Suprapubic skin (tissue), 4 donors: ENCODE data around the gene GPSM1. TPM values are rescaled to one million over a fixed set of nuclear protein-coding genes. Genes with fewer than 3 reads are reported as not detected.
A peak's percentile ranks its signal among the peaks of the same experiment; 100 is the strongest.

Source experiments
- DNase-seq, 2 donors: peaks; one replicate each; pipeline ENCODE4 v3.0.0-alpha.2; 2019; ENCODE audit warnings: low spot score in 2 of 2
- H3K27ac ChIP-seq: fragments of 200-600 bp; sonication (generic); one replicate; pipeline ENCODE4 v1.5.1; 2019
- H3K27me3 ChIP-seq: fragments of 200-600 bp; sonication (generic); one replicate; pipeline ENCODE4 v1.5.1; 2019
- H3K36me3 ChIP-seq: fragments of 200-600 bp; sonication (generic); one replicate; pipeline ENCODE4 v1.5.1; 2019
- H3K4me1 ChIP-seq: fragments of 200-600 bp; sonication (generic); one replicate; pipeline ENCODE4 v1.5.1; 2019
- H3K4me3 ChIP-seq: fragments of 200-600 bp; sonication (generic); one replicate; pipeline ENCODE4 v1.5.1; 2019; ENCODE audit warnings: mild to moderate bottlenecking
- H3K9me3 ChIP-seq: fragments of 200-600 bp; sonication (generic); one replicate; pipeline ENCODE4 v1.5.1; 2019
- EP300 ChIP-seq: sonication (generic); formaldehyde crosslinking; IDR thresholded peaks from one replicate; pipeline ENCODE4 v1.6.1; 2017; ENCODE audit warnings: antibody characterized with exemption
- POLR2A ChIP-seq, 2 donors: fragments of 450-650 bp; IDR thresholded peaks; one replicate each; pipeline ENCODE4 v1.6.1; 2017; ENCODE audit warnings: antibody characterized with exemption in 2 of 2, mild to moderate bottlenecking in 2 of 2, moderate library complexity in 2 of 2
- POLR2AphosphoS5 ChIP-seq, 3 donors: sonication (generic); formaldehyde crosslinking; IDR thresholded peaks; one replicate each; pipeline ENCODE4 v1.6.1; 2017; ENCODE audit warnings: antibody characterized with exemption in 3 of 3
- WGBS: methylation state at CpG from one replicate; pipeline ENCODE4 v1.1.5; 2018; 5-methylcytosine and 5-hydroxymethylcytosine counted together
- total RNA-seq, 4 donors: library from RNA; depleted of rRNA; stranded (reverse); fragments of >200 nt; gene quantifications; one replicate each; pipeline ENCODE4 v1.1.0, GENCODE V29; 2016
- TF ChIP-seq, protein P1 (sequence below), 2 donors: fragments of 200-600 bp in 1 of 2; fragments of 450-650 bp in 1 of 2; sonication (generic) in 1 of 2; IDR thresholded peaks; one replicate each; pipeline ENCODE4 v1.5.1; 2016 to 2019; ENCODE audit warnings: antibody characterized with exemption in 2 of 2, mild to moderate bottlenecking in 1 of 2, moderate library complexity in 1 of 2

Gene GPSM1
- total RNA-seq, 4 donors from 2014 or later: 11.5 to 14.6 (median 13.7) TPM

- H3K4me3 ChIP-seq: peak overlapping the region; percentile 70
- no peaks in the 10 kb centered on the region for H3K9me3 ChIP-seq
- H3K27ac ChIP-seq: peak overlapping the region; percentile 70
- no peak for TF ChIP-seq POLR2AphosphoS5 (IDR thresholded peaks at IDR 0.05)
- TF ChIP-seq EP300: no peak
- TF ChIP-seq, protein P1, sequence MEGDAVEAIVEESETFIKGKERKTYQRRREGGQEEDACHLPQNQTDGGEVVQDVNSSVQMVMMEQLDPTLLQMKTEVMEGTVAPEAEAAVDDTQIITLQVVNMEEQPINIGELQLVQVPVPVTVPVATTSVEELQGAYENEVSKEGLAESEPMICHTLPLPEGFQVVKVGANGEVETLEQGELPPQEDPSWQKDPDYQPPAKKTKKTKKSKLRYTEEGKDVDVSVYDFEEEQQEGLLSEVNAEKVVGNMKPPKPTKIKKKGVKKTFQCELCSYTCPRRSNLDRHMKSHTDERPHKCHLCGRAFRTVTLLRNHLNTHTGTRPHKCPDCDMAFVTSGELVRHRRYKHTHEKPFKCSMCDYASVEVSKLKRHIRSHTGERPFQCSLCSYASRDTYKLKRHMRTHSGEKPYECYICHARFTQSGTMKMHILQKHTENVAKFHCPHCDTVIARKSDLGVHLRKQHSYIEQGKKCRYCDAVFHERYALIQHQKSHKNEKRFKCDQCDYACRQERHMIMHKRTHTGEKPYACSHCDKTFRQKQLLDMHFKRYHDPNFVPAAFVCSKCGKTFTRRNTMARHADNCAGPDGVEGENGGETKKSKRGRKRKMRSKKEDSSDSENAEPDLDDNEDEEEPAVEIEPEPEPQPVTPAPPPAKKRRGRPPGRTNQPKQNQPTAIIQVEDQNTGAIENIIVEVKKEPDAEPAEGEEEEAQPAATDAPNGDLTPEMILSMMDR (IDR thresholded peaks at IDR 0.05): no peak
- no peak for TF ChIP-seq POLR2A (IDR thresholded peaks at IDR 0.05)
- peaks cover 49% of the 10 kb centered on the region for H3K4me1 ChIP-seq
- H3K27me3 ChIP-seq: no peaks in the 10 kb centered on the region
- no peak for DNase-seq
- H3K36me3 ChIP-seq: no peaks in the 10 kb centered on the region
- 43% methylated on average over 16 of the region's 28 CpGs for WGBS
Measured at GRCh38 chr9:136326061-136326760, 1.1 kb upstream of the GPSM1 start.

DNA sequence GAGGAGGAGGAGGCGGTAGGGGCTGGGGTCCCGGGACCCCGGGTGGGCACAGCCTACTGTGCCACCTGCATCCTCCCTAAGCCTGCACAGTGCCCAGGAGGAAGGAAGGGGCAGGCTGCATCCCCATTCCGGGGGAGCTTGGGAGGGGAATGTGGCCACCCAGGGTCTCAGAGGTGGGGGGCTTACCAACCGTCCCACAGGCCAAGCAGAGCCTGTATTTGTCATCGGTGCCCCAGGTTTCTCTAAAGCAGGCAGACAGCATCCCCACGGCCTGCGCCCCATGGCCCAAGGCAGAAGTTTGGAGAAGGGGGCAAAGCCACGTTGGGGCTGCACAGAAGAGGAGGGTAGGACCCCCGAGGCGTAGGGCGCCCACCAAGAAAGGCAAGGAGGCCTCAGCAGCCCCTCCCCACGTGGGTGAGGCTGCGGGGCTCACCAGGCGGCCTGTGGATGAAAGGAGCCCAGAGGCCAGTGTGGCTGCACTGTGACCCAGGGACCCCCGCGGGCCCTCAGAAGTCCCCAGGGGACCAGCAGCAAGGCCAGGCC is 507 bp upstream of the GPSM1 start:
- H3K27ac ChIP-seq: peak overlapping the region; percentile 70

GRCh38 chr9:136328011-136328621 is 777 bp downstream of the GPSM1 start:
- H3K9me3 ChIP-seq: no peaks in the 10 kb centered on the region
- H3K27ac ChIP-seq: peak overlapping the region; percentile 70
- WGBS: no CpG with 5 or more reads among the region's 13 CpGs
- TF ChIP-seq, protein P1 (IDR thresholded peaks at IDR 0.05): no peak
- TF ChIP-seq POLR2A (IDR thresholded peaks at IDR 0.05) (no peak), POLR2AphosphoS5 (IDR thresholded peaks at IDR 0.05) (no peak), EP300 (no peak)
- DNase-seq: no peak
- no peaks in the 10 kb centered on the region for H3K27me3 ChIP-seq
- no peaks in the 10 kb centered on the region for H3K36me3 ChIP-seq
- peak overlapping the region; percentile 70 for H3K4me3 ChIP-seq
- H3K4me1 ChIP-seq: peaks cover 44% of the 10 kb centered on the region

More for the DNA sequence above, 507 bp upstream of the GPSM1 start:
- TF ChIP-seq EP300 (no peak), POLR2AphosphoS5 (IDR thresholded peaks at IDR 0.05) (no peak), POLR2A (IDR thresholded peaks at IDR 0.05) (no peak)
- TF ChIP-seq, protein P1 (IDR thresholded peaks at IDR 0.05): no peak
- peaks cover 49% of the 10 kb centered on the region for H3K4me1 ChIP-seq
- DNase-seq: no peak
- H3K4me3 ChIP-seq: peak overlapping the region; percentile 70
- no peaks in the 10 kb centered on the region for H3K36me3 ChIP-seq
- H3K9me3 ChIP-seq: no peaks in the 10 kb centered on the region
- no peaks in the 10 kb centered on the region for H3K27me3 ChIP-seq
- 30% methylated on average over 2 of the region's 17 CpGs for WGBS

GRCh38 chr9:136328622-136329041 is 1.3 kb downstream of the GPSM1 start:
- 23% methylated on average over 3 of the region's 15 CpGs for WGBS
- Histone ChIP-seq H3K36me3 (no peaks in the 10 kb centered on the region), H3K4me3 (peak overlapping the region; percentile 70), H3K27ac (peak overlapping the region; percentile 70), H3K4me1 (peaks cover 39% of the 10 kb centered on the region), H3K9me3 (no peaks in the 10 kb centered on the region), H3K27me3 (no peaks in the 10 kb centered on the region)
- no peak for TF ChIP-seq EP300
- no peak for TF ChIP-seq POLR2A (IDR thresholded peaks at IDR 0.05)
- TF ChIP-seq, protein P1 (IDR thresholded peaks at IDR 0.05): no peak
- no peak for TF ChIP-seq POLR2AphosphoS5 (IDR thresholded peaks at IDR 0.05)
- no peak for DNase-seq

DNA sequence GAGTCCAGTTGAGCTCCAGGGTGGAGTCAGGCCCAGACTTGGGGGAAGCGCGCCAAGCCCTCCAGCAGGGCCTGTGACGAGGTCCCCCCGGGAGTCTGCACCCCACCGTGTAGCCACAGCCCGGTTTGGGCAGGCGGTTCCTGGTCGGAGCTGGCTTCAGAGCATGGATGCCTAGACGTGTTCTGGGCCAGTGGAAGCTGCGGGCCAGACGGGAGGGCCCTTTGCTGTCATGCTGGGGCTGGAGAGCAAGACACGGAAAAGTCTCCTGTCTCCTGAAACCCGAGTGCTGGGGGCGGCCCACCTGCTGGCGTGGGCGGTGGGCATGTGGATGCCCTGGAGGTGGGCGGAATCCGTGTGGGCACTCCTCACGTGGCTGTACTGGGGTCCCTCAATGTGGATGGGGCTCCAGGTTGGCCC is 1.9 kb downstream of the GPSM1 start:
- 88% methylated on average over 5 of the region's 19 CpGs for WGBS
- TF ChIP-seq POLR2A (IDR thresholded peaks at IDR 0.05): no peak
- TF ChIP-seq, protein P1 (IDR thresholded peaks at IDR 0.05): no peak
- no peak for TF ChIP-seq POLR2AphosphoS5 (IDR thresholded peaks at IDR 0.05)
- DNase-seq: no peak
- no peaks in the 10 kb centered on the region for H3K36me3 ChIP-seq
- peaks cover 35% of the 10 kb centered on the region for H3K4me1 ChIP-seq
- H3K27ac ChIP-seq: no peak overlapping the region
- peak overlapping the region; percentile 70 for H3K4me3 ChIP-seq
- no peaks in the 10 kb centered on the region for H3K27me3 ChIP-seq
- no peaks in the 10 kb centered on the region for H3K9me3 ChIP-seq
